RKO (cell line): ENCODE results near the gene FOXB1.

Source experiments
- DNase-seq: peaks from one replicate; pipeline ENCODE4 v3.0.0-alpha.2; 2016; ENCODE audit warnings: low spot score

The FOXB1 gene

DNA sequence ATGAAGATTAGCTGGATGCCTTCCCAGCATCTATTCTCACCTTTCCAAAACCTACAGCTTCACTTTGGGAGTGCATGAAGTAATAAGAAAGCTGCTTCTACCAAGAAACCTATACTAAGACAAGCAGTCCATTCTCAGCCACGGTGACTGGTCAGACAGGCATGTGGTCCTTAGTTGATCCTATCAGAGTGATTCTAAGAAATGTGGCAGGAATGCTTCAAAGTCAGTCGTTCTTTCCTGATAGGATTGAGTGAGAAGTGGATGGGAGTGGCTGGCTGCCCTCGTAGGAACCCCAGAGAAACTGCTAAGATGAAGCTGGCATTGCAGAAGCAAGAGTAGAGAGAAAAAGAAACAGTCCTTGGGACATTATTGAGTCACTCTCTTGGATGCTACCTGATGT, 16.6 kb downstream of the FOXB1 start:
- no peak for DNase-seq

DNA sequence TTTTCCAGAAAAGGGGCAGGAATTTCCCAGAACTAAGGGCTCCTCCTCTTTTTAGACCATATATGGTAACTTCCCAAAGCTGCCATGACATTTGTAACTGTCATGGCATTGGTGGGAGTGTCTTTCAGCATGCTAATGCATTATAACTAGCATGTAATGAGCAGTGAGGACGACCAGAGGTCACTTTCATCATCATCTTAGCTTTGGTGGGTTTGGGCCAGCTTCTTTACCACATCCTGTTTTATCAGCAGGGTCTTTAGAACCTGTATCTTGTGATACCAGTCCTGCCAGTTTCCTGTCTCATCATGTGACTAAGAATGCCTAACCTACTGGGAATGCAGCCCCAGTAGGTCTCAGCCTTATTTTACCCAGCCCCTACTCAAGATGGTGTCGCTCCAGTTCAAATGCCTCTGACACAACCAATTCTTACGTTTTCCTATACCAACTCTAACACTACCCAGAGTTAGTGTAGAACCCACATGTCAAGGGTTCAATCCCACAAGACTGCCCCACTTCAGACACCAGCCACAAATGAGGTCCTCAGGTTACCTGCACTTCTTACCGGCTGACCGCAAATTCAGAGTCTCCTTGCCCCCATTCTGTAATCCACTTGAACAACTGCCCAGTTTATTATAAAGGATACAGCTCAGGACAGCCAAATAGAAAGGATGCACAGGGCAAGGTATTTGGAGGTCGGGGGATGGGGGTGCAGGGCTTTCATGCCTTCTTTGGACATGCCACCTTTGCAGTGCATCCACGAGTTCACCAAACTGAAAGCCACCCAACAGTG, 17.7 kb downstream of the FOXB1 start:
- DNase-seq = peak; percentile 1

DNA sequence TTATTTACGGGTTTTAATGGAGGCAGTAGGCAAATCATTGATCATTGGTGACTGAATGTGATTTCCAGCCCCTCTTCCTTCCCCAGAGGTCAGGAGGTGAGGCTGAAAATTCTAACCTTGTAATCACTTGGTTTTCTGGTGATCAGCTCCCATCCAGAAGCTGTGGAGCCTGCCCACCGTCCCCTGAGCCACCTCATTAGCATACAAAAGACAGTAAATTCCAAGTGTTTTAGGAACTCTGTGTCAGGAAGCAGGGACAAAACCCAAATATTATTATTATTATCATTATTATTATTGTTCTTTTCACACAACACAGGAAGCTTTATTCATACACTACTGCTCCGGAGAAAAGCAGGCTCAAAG, 18.2 kb downstream of the FOXB1 start:
- DNase-seq = no peak

DNA sequence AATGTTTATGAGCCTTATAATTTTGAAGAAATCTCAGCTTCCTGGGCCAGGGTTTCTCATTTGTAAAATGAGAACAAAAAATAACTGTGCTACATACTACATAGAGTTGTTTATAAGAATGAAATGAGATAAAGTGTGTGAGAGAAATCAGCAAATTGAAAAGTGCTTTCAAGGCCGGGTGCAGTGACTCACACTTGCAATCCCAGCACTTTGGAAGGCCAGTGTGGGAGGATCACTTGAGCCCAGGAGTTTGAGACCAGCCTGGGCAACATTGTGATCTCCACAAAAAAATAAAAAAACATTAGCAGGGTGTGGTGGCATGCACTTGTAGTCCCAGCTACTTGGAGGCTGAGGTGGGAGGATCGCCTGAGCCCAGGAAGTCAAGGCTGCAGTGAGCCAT, 22.4 kb downstream of the FOXB1 start:
- DNase-seq = no peak

DNA sequence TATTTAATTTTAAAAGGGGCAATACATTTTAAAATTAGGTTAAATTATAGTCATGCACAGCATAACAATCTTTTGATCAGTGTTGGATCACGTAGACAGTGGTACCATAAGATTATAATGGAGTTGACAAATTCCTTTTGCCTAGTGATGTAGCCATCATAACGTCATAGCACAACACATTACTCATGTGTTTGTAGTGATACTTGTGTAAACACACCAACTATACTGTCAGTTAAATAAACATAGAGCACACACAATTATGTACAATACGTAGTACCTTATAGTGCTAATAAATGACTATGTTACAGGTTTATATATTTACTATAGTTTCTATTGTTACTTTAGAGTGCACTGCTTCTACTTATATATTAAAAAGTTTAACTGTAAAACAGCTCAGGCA, 31.2 kb downstream of the FOXB1 start:
- no peak for DNase-seq

DNA sequence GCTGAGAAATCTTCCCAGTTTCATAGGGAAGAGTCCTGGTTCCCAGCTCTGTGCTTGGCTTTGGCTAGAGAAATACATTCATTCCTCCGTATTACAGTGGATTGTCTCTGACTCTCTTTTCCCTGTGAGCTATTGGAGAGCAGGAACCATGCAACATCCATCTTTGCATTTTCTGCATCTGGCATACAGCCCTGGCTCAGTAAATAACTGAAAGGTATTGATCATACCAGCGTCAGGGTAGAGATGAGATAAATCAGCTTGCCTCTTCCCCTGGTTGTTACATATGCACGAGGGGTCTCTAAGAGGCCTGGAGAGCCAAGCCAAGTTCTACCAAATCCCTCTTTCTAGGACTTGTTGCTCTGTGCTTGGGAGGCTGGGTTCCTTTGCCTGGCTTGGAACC, 35.2 kb downstream of the FOXB1 start:
- no peak for DNase-seq

DNA sequence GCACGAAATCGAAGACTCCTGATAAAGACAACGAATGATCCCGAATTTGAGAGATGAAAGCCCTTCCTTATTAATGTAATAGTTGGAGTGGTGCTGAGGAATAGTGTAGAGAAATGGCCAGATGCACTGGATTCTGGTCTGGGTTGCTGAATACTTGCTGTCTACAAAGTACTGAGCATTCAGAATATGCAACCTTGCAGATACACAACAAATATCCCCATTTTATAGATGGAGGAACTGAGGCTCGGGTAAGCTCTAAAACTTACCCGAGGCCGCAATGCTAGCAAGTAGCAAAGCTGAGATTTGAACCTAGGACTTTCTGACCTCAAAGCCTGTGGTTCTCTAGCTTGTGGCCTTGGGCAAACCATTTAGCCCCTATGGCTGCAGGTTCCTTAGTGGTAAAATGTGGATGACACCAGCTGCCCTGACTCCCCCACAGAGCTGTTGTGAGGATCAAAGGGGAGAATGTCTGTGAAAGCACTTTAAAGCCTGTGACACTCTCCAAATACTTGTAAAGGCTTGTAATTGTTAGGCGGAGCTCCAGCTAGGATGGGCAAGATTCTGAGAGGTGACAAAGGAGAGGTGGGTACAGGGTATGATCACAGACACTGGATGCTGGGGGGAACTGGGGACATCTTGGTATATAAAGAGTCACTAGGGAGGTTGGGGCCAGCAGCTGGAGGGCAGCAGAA, 39.8 kb downstream of the FOXB1 start:
- no peak for DNase-seq

DNA sequence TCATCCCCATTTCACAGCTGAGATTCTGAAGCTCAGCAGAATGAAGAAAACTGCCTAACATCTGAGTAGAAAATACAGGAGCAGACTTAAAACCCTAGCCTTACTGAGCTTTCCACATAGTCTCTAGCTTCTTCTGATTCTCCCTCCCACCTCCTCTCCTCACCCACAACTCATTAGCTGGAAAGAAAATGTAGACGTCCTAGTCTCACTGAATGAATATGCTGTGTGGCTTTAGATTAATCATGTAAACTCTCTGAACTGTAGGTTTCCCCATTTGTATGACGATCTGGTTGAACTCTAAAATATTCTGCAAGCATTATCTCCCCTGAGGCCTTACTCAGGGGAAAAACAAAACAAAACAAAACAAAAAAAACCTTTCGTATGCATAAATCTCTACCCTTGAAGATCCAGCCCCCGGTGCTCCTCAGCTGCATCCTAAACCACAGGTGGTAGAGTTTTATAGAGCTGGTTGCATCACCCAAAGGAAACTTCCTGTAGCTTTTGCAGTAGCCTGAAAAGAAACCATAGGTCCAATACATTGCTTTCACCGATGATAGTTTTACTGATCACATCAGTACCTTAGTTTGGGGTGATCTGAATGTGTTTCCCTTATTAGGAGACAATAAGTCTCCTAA, 40.6 kb downstream of the FOXB1 start:
- DNase-seq = no peak

DNA sequence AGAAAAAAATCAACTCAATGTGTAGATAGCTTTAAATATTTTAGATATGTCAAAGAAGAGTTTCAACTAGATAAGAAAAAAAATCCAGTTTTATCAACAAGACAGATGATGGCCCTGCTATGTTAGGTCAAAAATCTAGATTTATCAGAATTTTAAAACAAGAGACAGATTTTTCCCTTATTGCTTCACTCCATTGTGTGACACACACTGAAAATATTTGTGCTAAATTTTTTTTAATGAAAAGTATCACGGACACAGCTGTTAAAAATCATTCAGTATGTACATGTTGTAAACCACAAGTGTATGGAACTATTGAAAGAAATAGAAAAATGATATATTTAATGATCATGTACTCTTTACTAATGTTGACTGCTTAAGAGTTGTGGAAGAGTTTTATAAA, 43.6 kb downstream of the FOXB1 start:
- DNase-seq = no peak

DNA sequence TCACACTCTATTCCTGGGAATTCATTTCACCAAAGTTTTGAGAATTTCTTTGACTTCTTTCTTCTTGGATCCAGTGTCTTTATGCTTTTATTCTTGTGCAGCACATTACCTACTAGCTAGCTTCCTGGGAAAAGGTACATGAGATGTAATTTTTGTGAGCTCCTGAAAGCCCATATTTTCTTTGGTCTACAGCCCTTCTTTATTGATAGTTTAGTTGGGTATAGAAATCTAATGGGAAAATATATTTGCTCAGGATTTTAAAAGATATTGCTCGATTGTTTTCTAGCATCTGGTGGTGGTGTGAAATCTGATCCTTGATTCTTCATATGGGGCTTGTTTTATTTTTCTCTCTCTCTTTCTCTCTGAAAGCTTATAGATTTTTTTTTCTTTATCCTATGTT, 45.8 kb downstream of the FOXB1 start:
- no peak for DNase-seq

DNA sequence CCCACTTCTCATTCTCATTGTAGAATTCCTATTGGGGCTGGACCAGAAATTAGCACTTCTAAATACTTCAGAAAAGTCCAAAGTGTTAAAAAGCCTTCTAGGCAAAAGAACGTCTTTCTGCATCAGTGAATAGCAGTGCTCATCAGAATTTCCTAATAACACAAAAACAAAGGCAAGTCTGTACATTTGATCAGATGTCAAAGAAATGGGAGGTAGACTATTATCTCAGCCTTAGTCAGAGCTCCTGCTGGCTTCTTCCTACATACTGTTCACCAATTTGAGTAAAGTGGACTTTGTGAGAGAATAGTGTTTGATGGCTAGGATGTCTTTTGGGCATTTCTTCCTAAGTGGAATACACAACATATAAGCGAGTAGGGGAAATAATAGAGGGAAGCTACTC, 48.7 kb downstream of the FOXB1 start:
- DNase-seq = no peak

DNA sequence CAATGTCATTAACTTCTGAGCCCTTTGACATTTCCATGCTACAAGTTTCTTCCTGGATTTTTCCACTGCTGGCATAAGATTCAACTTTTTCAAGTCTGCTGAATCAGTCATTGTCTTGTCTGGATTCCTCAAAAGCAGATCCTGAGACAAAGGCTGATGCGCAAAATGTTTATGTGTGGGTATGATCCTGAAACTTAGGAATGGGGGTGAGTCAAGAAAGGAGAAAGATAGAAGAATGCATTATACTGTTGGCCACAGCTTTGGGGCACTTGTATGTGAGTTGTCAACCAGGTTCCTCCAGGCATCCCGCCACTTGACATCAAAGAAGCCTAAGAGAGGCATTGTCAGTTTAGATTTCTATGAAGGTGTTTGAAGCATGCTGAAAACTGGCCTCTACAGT, 50.4 kb downstream of the FOXB1 start:
- DNase-seq = no peak
